Ureter (tissue), 1 donor: ENCODE measurements around the gene POLL. TPM values are rescaled to one million over a fixed set of nuclear protein-coding genes. Genes with fewer than 3 reads are reported as not detected.

Source experiments
- DNase-seq: peaks from one replicate; pipeline ENCODE4 v3.0.0-alpha.2; 2020; ENCODE audit warnings: low spot score
- total RNA-seq: library from RNA; stranded (reverse); gene quantifications from one replicate; pipeline ENCODE4 v1.2.4, GENCODE V29; 2023
- donor health status: DM: yes; HTN: yes; CAD: no.

Gene POLL
- total RNA-seq, 1 donor from 2014 or later, result 35.9 TPM

DNA sequence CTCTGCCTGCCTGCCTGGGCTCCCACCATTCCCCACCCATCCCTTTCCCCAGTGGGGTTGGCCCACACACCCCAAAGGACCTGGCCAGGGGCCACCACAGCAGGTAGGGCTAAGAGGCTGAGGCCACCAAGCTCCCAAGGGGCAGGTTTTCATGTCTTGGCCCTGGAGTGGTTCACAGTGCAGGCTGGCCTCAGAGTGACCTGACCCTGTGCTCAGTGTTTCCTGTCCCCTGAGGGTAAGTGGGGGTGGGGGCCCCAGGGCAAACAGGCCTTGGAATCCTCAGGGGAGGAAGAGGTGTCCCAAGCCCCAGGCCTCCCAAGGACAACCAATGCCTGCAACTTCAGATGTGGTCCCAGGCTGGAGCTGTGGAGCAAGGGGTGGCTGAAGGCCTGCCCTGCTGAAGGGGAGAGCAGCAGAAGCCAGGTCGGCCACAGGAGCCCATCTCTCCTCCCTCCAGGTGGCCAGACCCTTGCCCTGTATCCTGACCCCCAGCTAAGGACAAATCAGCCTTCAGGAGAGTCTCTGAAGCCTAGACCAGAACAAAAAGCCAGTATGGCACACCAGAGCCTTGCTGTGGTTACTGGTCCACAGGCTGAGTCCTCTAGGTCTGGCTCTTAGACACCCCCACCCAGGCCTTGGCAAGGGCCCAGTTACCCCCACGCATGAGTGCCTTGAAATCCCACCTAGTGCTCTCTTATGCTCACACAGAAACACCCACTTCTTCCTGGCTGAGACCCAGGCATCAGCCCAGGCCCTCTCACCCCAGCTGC lies 27.6 kb downstream of the POLL start:
- no peak for DNase-seq

DNA sequence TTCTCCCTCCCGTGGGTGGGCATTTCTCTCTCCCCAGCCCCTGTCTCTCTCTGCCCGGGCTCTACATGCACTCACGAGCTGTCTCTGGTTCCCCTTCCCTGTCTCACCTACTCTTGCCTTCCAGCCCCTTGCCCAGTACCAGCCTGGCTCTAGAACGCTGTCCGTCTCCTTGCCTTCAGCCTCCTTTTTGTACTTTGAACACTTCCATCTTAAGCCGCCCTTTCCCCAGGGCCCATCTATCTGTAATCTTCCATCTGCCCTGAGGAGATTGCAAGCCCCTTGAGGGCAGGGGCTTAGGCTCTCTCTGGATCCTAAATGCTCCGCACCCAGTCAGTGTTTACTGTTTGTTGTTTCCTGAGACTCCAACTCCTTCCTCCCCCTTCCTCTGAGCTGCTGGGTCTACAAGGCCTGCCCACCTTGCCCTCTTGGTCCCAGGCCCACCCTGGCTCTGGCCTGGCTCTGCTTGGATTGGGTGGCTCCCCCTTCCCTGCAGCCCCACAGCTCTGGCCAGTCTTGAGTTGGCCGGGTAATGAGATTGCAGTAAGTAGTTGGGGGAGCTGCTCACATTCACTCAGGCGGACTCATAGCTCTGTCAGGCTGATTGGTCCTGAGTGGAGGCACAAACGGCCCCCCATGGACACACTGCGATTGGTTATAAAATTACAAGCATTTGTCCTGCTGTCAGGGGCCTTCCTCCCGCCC lies 28.3 kb downstream of the POLL start:
- no peak for DNase-seq

DNA sequence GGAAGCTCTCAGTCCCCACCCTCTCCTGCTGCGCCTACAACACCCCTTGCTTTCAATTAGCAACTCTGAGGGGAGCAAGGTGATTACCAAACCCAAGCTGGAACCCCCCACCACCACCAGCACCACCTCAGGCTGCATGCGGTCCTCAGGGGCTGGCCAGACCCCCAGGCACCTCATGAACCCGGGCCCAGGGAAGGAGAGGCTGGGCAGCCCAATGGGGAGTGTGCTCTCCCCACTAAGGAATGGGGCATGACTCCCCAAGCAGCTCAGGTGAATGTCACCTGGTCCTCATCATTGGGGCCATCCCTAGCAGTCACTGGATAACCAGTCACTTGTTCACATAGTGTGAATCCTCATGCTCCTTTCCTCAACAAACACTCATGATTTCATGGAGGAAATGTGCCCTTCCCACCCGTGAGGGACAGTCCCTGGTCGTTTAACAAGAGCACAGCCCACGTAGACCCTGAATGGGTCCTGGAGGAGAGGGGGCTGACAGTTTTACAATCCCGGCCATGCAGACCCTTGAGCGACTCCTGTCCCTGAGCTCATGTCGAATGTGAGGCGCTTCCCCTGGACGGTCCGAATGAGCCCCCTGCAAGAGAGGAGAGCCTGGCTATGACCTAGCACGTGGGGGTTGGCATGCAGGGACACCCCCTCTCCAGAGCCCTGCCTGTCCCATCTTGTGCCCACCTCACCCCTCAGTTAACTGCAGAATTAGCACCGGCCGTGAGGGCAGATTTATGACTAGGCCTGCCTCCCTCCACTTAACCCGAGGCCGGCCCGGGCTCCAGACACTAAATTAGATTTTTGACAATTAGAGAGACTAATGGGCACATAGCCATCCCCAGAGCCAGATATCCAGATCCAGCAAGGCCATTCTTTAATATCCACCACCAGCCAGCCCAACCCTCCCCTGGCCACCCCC lies 29.1 kb downstream of the POLL start:
- no peak for DNase-seq

DNA sequence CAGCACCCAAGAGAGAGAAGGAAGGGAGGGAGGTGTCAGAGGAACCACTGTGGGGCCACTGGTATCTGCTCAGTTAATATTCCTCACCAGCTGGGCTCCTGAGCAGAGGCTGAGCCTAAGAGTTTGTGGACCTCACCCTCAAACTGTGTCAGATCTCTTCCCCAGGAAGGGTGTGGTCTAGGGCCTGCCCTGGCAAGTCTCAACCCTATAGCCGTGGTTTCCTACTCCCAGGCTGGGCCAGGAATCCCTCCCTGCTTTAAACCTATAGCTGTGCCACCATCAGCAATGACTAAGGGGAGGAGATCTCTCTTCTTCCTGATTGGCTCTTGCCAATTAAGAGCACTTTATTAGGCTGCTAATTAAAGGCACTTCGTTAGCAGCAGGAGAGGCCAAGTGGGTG lies 29.9 kb downstream of the POLL start:
- no peak for DNase-seq

DNA sequence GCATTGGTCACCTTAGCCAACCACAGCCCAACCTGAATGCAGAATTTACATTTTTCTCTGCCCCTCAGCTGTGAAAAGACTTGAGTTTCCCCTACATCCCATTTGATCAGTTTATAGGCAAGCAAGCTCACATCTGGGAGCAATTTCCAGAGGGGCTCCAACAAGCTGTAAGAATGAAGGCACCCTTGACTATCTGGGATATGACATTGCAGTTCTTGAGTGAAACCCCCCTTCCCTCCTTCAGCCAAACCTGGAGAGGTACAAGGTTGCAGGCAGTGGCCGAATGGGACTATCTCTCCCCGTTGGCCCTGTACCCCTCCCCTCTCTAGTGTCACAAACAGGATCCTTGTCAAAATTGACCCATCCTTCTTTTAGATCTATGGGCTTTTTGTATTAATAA lies 30.5 kb downstream of the POLL start:
- DNase-seq, result no peak

DNA sequence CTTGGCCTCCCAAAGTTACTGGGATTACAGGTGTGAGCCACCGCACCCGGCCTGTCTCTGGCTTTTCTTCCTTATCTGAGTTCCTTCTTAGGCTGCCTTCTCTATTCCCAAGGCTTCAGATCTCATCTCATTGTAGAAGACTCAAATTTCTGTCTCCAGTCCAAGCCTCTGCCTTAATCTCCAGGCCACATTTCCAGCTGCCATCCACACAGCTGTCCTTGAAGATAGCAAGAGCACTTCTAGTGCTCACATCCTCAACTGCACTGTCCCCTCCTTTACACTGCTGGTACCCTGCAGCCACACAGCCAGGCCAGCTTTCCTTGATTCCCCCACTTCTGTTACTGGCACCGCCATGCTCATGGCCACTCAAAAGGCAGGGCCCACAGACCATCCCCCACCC lies 35.6 kb downstream of the POLL start:
- DNase-seq, result no peak

DNA sequence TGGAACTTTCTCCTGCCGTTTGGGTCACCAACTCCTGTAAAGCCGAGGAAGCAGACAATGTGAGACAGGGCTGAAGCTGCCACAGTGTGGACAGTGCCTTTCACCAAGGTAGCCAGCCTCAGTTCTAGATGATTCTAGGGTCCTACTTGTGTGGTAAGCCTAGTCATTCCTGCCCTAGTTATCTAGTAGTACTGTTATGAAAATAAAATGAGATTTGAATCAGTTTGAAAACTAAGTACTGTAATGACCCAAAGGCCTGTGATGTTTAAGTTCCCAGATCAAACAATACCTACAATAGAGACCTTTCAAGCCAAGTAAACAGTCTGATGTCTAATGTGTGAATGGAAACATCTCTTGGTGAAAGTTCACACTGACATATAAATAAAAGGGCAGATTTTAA lies 37.1 kb downstream of the POLL start:
- no peak for DNase-seq

DNA sequence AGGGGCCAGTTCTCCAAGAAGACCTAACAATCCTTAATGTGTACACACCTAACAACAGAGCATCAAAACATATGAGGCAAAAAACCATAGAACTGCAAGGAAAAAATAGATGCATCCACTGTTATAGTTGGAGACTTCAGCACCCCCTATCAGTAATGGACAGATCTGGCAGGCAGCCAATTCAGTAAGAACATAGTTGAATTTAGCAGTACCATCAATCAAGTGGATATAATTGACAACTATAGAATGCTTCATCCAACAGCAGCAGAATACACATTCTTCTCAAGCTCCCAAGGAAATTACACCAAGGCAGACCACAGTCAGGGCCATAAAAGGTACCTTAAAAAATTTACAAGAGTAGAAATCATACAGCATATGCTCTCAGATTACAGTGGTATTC lies 42.2 kb downstream of the POLL start:
- DNase-seq, result no peak

DNA sequence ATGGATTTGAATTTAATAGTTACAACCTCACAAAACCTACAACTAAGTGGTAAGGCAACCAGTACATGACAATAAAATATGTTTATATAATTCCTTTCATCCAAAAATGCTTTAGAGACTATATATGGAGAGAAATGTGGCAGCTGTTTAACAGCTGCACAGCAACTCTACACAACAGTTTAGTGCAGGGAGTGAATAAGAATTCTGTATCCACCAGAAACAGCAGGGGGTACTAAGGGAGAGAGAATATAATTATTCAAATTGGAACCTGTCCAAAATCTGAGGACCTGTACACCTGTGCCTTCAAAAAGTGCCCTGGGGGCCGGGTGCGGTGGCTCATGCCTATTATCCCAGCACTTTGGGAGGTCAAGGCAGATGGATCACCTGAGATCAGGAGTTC lies 49.6 kb downstream of the POLL start:
- no peak for DNase-seq

DNA sequence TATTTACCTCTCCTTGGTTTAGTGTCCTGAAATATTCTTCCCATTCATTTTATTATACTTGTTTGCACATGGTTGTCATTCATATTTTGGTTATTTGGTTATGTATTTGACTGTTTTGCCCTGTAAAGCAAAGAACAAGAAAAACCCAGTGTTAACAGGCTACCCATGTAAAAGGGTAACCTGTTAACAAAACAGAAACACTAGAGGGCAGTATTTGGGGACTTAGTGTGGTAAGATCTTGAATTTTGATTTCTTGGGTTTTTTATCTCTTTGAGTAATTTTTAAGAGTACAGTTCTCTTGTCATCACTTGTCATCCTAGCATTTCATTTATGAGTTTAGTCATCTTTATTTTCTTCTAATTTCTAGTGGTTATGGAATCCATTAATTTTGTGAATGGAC lies 51.3 kb downstream of the POLL start:
- DNase-seq, result no peak

DNA sequence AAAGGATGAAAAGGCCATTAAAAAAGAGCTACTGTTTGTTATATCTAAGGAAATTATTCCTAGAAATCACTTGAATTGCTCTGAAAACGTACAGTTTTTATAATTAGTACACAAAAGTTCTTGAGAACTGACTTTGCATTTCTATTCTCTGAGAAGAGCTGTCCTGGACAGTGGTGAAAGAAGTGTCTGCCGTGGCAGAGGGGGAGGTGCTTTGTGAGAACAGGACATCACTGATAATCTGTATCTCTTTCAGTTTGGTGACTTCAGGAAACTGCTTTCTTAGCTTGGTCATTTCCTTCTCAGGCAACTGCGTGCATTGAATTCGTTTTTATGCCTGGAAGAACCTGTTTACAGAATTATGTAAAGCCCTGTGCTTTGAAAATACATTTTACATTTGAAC lies 52.1 kb downstream of the POLL start:
- DNase-seq, result no peak

DNA sequence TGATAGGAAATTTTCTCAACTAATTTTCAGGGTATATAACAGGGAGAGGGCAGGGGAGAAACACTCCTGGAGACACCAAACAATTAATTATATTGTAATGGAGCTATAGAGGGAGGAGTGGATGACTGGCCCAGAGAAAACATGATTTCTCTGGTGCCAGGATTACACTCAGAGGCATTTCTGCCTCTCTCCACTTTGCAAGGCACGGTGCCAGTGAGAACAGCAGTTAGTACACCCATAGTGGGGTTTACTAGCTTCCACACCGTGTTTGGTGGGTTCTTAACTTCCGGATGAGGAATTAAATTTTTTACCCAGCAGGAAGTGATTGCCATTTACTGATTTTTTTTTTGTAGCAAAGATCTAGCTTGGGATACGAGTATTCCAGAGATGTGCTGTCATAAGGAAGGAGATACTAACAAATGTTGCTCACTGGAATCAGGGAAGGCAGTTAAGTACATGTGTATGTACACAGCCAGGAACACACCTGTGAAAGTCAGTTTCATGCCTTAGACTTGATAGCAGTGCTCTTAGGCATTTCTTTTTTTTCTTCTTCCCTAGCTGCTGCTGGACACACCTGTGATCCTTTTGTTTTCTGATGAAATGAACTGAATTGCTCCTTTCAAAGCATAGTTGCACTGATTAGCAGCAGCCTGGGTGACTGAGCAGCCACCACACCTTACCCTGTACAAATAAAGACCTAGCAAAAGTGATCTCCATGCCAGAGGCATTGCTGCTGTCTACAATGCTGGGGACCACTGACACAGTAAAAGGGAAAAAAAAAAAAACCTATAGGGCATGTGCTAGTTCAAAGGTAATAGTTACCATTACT lies 58.1 kb downstream of the POLL start:
- DNase-seq, result no peak

DNA sequence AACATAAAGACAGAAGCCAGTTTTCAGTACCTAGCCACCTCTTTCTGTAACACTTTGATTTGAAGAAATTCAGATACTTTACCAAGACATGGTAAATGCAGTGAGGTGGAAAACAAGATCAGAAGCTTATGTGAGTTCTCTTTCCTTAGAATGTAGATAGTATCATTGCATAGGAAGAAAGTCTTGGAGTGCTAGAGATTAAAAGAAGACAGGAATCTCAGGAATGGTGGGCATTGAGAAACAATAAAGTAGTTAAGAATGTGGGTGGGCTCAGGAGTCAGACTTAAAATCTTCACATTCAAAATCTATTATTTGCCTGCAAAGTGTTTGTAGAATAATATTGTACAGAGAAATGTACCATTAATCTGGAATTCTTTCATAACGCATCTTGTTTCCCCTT lies 58.9 kb downstream of the POLL start:
- no peak for DNase-seq

Other genes starting within 250 kb of the POLL start
- 30.9 TPM for gene BTRC, start 234.1 kb downstream of the POLL start, total RNA-seq
- gene DPCD, start 64 bp upstream of the POLL start, total RNA-seq, result 18.0 TPM
- gene FBXW4, start 106.9 kb upstream of the POLL start, total RNA-seq, result 94.5 TPM
- gene FGF8, start 187.9 kb upstream of the POLL start, total RNA-seq, result not detected
- gene NPM3, start 195.2 kb upstream of the POLL start, total RNA-seq, result 45.7 TPM
- gene OGA, start 230.2 kb upstream of the POLL start, total RNA-seq, result 193 TPM